SK-N-SH treated with all-trans-retinoic acid at 6 μM for 48 hours (cell line): ENCODE measurements around the gene UBXN1.
"Not testable (repeated sequence)": the region's sequence is repeated elsewhere in the genome, so short reads cannot be mapped to it uniquely, and the experiment has no call there.

Source experiments
- ATAC-seq: fragments of 200-7000 bp; cut with Tn5 transposase; 3 replicates; pipeline ENCODE4 v1.9.1; 2020; ENCODE audit warnings: mild to moderate bottlenecking, moderate library complexity
- ARNTL ChIP-seq: fragments of 450-650 bp; formaldehyde crosslinking; IDR thresholded peaks from 2 replicates; pipeline ENCODE4 v1.5.0; 2020; ENCODE audit warnings: low read depth, mild to moderate bottlenecking, moderate library complexity, borderline replicate concordance
- BACH2 ChIP-seq: fragments of 250-450 bp; sonication (Bioruptor Pico); IDR thresholded peaks from 2 replicates; pipeline ENCODE4 v1.9.0; 2021; ENCODE audit warnings: mild to moderate bottlenecking, borderline replicate concordance
- CSDC2 ChIP-seq: fragments of 250-450 bp; sonication (Bioruptor Pico); IDR thresholded peaks from 2 replicates; pipeline ENCODE4 v1.5.0; 2020; ENCODE audit warnings: mild to moderate bottlenecking, moderate library complexity
- CSRNP3 ChIP-seq: fragments of 250-450 bp; sonication (Bioruptor Pico); IDR thresholded peaks from 2 replicates; pipeline ENCODE4 v1.5.1; 2021; ENCODE audit warnings: mild to moderate bottlenecking, moderate library complexity
- GLIS3 ChIP-seq: fragments of 250-450 bp; sonication (Bioruptor Pico); IDR thresholded peaks from 2 replicates; pipeline ENCODE4 v1.5.0; 2020; ENCODE audit warnings: mild to moderate bottlenecking, moderate library complexity
- ISL1 ChIP-seq: fragments of 250-450 bp; sonication (Bioruptor Pico); IDR thresholded peaks from 2 replicates; pipeline ENCODE4 v2.1.2; 2022; ENCODE audit warnings: mild to moderate bottlenecking, moderate library complexity
- OSR1 ChIP-seq: fragments of 250-450 bp; sonication (Bioruptor Pico); IDR thresholded peaks from 2 replicates; pipeline ENCODE4 v1.8.0; 2022; ENCODE audit warnings: moderate library complexity, mild to moderate bottlenecking, inconsistent platforms
- PATZ1 ChIP-seq: fragments of 250-450 bp; sonication (Bioruptor Pico); IDR thresholded peaks from 2 replicates; pipeline ENCODE4 v1.8.0; 2020; ENCODE audit warnings: mild to moderate bottlenecking, moderate library complexity, borderline replicate concordance
- PPARA ChIP-seq: fragments of 250-450 bp; sonication (Bioruptor Pico); IDR thresholded peaks from 2 replicates; pipeline ENCODE4 v1.5.0; 2020; ENCODE audit warnings: mild to moderate bottlenecking, borderline replicate concordance
- RARB ChIP-seq: fragments of 250-450 bp; sonication (Bioruptor Pico); IDR thresholded peaks from 2 replicates; pipeline ENCODE4 v1.8.0; 2021; ENCODE audit warnings: mild to moderate bottlenecking, moderate library complexity
- TCF4 ChIP-seq: fragments of 250-450 bp; sonication (Bioruptor Pico); IDR thresholded peaks from 2 replicates; pipeline ENCODE4 v1.8.0; 2021; ENCODE audit warnings: mild to moderate bottlenecking, moderate library complexity, borderline replicate concordance
- TSHZ2 ChIP-seq: fragments of 250-450 bp; sonication (Bioruptor Pico); IDR thresholded peaks from 2 replicates; pipeline ENCODE4 v1.5.0; 2020; ENCODE audit warnings: mild to moderate bottlenecking, moderate library complexity
- ZNF565 ChIP-seq: fragments of 450-650 bp; formaldehyde crosslinking; conservative IDR thresholded peaks from 2 replicates; pipeline ENCODE4 v1.5.0; 2020; ENCODE audit warnings: low read depth, mild to moderate bottlenecking, moderate library complexity
- ZNF8 ChIP-seq: fragments of 450-650 bp; formaldehyde crosslinking; IDR thresholded peaks from 2 replicates; pipeline ENCODE4 v1.5.0; 2020; ENCODE audit warnings: mild to moderate bottlenecking, moderate library complexity

UBXN1 gene

GRCh38 chr11:62676698-62677097 is 2.2 kb downstream of the UBXN1 start:
- TF ChIP-seq PATZ1 (CRISPR knock-in tag): no peak
- no peak for TF ChIP-seq PPARA
- no peak for ATAC-seq

- not testable (repeated sequence) for ATAC-seq
Observed at GRCh38 chr11:62675415-62675814, 3.5 kb downstream of the UBXN1 start.

- ATAC-seq: no peak
- TF ChIP-seq BACH2 (CRISPR knock-in tag) (no peak), ISL1 (CRISPR knock-in tag) (no peak), GLIS3 (no peak), TSHZ2 (CRISPR knock-in tag) (no peak)
- TF ChIP-seq, all 23 proteins: peak for 0
Observed at GRCh38 chr11:62673196-62673525, 5.7 kb downstream of the UBXN1 start.

- peak; percentile 87 for ATAC-seq
- TF ChIP-seq GLIS3 (no peak), TSHZ2 (CRISPR knock-in tag) (no peak), TCF4 (CRISPR knock-in tag) (no peak), CSDC2 (CRISPR knock-in tag) (no peak), ISL1 (CRISPR knock-in tag) (no peak), RARB (CRISPR knock-in tag) (no peak), OSR1 (CRISPR knock-in tag) (no peak), ZNF8 (CRISPR knock-in tag) (no peak), CSRNP3 (CRISPR knock-in tag) (no peak), ARNTL (CRISPR knock-in tag) (no peak), ZNF565 (CRISPR knock-in tag) (no peak), PATZ1 (CRISPR knock-in tag) (no peak)
- TF ChIP-seq, all 23 proteins: peak for 0
Observed at GRCh38 chr11:62671608-62672389, 7.1 kb downstream of the UBXN1 start, which contains the start of the genes LBHD1 and UQCC3. TSS of gene LBHD1 (minus strand) at chr11:62672267. CDS start at chr11:62670031, 2,236 bp downstream. TSS of gene UQCC3 (plus strand) at chr11:62671673. CDS start at chr11:62671746, 73 bp downstream.
